ENCODE measurements around the gene ZNF853. TPM values are rescaled to one million over a fixed set of nuclear protein-coding genes. Genes with fewer than 3 reads are reported as not detected.
"Not testable (repeated sequence)": the region's sequence is repeated elsewhere in the genome, so short reads cannot be mapped to it uniquely, and the experiment has no call there.

ZNF853 gene
- total RNA-seq, 2 donors from 2014 or later: 16.5 to 17.2 TPM

DNA sequence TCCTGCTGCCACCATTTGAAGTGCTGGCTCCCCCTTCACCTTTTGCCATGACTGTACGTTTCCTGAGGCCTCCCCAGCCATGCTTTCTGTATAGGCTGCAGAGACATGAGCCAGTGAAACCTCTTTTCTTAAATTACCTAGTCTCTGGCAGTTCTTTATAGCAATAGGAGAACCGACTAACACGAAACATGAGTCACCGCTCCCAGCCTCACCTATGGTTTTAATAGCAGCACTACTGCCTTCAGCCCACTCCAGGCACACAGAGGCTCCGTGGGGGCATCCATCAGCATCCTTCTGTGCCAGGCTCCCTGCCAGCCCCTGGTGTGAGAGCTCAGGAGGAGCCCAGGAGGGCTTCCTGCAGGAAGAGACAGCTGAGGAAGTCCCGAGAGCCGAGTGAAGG is 16.2 kb downstream of the ZNF853 start:
- intact Hi-C loops (cut with DNase I): no loop called here
- no peaks in the 10 kb centered on the region for H3K4me1 ChIP-seq (replicated peaks)
- no peaks in the 10 kb centered on the region for H3K27me3 ChIP-seq (replicated peaks; ENCODE audit: insufficient read depth)
- no peaks in the 10 kb centered on the region for H3K36me3 ChIP-seq
- DNase-seq (ENCODE audit: low spot score): no peak
- WGBS: 67% methylated on average over 7 of the region's 7 CpGs
- H3K4me3 ChIP-seq: no peak overlapping the region
- TF ChIP-seq, protein P1, sequence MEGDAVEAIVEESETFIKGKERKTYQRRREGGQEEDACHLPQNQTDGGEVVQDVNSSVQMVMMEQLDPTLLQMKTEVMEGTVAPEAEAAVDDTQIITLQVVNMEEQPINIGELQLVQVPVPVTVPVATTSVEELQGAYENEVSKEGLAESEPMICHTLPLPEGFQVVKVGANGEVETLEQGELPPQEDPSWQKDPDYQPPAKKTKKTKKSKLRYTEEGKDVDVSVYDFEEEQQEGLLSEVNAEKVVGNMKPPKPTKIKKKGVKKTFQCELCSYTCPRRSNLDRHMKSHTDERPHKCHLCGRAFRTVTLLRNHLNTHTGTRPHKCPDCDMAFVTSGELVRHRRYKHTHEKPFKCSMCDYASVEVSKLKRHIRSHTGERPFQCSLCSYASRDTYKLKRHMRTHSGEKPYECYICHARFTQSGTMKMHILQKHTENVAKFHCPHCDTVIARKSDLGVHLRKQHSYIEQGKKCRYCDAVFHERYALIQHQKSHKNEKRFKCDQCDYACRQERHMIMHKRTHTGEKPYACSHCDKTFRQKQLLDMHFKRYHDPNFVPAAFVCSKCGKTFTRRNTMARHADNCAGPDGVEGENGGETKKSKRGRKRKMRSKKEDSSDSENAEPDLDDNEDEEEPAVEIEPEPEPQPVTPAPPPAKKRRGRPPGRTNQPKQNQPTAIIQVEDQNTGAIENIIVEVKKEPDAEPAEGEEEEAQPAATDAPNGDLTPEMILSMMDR (IDR thresholded peaks at IDR 0.05): no peak
- TF ChIP-seq POLR2AphosphoS5 (IDR thresholded peaks at IDR 0.05) (no peak), POLR2A (IDR thresholded peaks at IDR 0.05) (no peak)
- no peaks in the 10 kb centered on the region for H3K9me3 ChIP-seq
- H3K27ac ChIP-seq: no peak overlapping the region

DNA sequence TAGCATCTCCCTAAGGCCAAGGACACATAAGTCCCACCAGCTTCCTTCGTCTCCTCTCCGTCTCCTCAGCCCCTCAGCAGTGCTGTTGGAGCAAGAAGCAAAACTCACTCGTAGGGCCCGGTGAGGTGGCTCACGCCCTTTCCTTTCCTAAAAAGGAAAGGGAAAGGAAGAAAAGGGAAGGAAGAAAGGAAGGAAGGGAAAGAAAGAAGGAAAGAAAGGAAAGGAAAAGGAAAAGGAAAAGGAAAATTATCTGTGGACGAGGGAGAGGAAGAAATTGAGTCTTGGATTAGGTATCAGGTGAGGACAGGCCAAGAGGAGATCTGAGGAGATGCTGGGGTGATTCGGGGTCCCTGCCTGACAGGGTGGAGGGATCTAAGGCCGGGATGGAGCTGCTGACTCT is 18.6 kb downstream of the ZNF853 start:
- H3K9me3 ChIP-seq: no peaks in the 10 kb centered on the region
- 85% methylated on average over 8 of the region's 8 CpGs for WGBS
- intact Hi-C loops (cut with DNase I): no loop called here
- H3K27me3 ChIP-seq (replicated peaks; ENCODE audit: insufficient read depth): no peaks in the 10 kb centered on the region
- TF ChIP-seq POLR2A (IDR thresholded peaks at IDR 0.05) (no peak), POLR2AphosphoS5 (IDR thresholded peaks at IDR 0.05) (no peak)
- TF ChIP-seq, protein P1 (IDR thresholded peaks at IDR 0.05): no peak
- H3K36me3 ChIP-seq: no peaks in the 10 kb centered on the region
- H3K4me3 ChIP-seq: no peak overlapping the region
- no peak for DNase-seq (ENCODE audit: low spot score)
- H3K4me1 ChIP-seq (replicated peaks): peaks cover 6% of the 10 kb centered on the region
- H3K27ac ChIP-seq: no peak overlapping the region

DNA sequence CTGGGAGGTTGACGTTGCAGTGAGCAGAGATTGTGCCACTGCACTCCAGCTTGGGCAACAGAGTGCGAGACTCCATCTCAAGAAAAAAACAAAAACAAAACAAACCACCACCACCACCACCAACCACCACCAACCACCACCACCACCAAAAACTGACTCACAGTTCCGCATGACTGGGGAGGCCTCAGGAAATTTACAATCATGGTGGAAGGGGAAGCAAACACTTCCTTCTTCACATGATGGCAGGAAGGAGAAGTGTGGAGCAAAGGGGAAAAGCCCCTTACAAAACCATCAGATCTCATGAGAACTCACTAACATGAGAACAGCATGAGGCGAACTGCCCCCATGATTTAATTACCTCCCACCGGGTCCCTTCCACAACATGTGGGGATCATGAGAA is 19.6 kb downstream of the ZNF853 start:
- not testable (repeated sequence) for H3K27ac ChIP-seq; H3K4me3 ChIP-seq; H3K36me3 ChIP-seq; H3K27me3 ChIP-seq (replicated peaks; ENCODE audit: insufficient read depth); DNase-seq (ENCODE audit: low spot score); H3K4me1 ChIP-seq (replicated peaks); H3K9me3 ChIP-seq
- intact Hi-C loops (cut with DNase I): loop anchor here (5.0 kb wide), 1 partner anchor 72 kb away; the partner anchor contains the start of gene ZNF12
- 82% methylated on average over 5 of the region's 5 CpGs for WGBS

DNA sequence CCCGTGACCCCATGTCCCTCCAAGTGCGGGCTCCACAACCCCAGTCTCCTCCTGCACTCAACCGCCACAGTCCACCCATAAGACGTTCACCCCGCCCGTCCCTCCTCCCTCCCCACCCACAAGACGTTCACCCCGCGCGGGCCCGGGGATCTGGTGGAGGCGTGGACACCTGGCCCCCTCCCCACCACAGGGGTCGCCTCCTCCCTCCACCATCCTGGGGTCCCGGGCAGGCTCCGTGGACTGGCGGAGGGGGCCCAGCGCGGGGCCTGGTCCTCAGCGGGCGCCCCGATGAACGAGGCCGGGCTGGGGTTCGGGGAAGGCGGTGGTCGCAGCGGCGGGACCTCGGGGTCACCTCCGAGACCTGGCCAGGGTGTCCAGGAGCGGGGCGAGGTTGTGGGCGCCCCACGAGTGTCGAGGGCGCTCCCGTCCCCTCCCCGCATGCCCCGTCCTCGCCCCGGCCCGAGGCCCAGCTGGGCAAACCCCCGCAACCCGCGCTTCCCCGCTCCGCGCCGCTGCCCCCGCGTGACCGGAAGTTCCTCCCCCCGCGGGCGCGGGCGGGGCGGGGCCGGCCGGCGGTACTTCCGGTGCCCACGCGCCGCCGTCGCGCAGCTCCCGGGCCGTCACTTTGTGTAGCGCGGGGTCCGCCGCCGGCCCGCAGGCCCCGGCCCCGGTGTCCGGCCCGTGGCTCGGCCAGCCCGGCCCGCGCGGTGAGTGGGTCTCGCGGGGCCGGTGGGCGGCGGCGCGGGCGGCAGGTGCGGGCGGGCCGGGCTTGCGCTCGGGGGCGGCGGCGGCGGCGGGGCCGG is 21.5 kb downstream of the ZNF853 start, which contains the start of gene ZNF316:
Gene ZNF316, plus strand, starts transcription at position 578 of the 803 bp plus-strand sequence. CDS start 5,092 bp downstream, outside the sequence.
- Histone ChIP-seq H3K9me3 (no peaks in the 10 kb centered on the region), H3K4me1 (replicated peaks) (peaks cover 6% of the 10 kb centered on the region), H3K27me3 (replicated peaks; ENCODE audit: insufficient read depth) (no peaks in the 10 kb centered on the region), H3K36me3 (peaks cover 0 to 4% of the 10 kb centered on the region in 2 donors), H3K27ac (peak within 1 kb of the TSS; percentile 80 to 84), H3K4me3 (peak within 1 kb of the TSS; percentile 86 to 97)
- TF ChIP-seq POLR2A (IDR thresholded peaks at IDR 0.05) (peak; percentile 53), POLR2AphosphoS5 (IDR thresholded peaks at IDR 0.05) (no peak)
- TF ChIP-seq, protein P1 (IDR thresholded peaks at IDR 0.05): no peak
- WGBS: 3% methylated on average over 22 of the region's 104 CpGs
- intact Hi-C loops (cut with DNase I): loop anchor here (5.0 kb wide), 1 partner anchor 70 kb away; the partner anchor contains the start of gene ZNF12
- DNase-seq (ENCODE audit: low spot score): peak; percentile 29

DNA sequence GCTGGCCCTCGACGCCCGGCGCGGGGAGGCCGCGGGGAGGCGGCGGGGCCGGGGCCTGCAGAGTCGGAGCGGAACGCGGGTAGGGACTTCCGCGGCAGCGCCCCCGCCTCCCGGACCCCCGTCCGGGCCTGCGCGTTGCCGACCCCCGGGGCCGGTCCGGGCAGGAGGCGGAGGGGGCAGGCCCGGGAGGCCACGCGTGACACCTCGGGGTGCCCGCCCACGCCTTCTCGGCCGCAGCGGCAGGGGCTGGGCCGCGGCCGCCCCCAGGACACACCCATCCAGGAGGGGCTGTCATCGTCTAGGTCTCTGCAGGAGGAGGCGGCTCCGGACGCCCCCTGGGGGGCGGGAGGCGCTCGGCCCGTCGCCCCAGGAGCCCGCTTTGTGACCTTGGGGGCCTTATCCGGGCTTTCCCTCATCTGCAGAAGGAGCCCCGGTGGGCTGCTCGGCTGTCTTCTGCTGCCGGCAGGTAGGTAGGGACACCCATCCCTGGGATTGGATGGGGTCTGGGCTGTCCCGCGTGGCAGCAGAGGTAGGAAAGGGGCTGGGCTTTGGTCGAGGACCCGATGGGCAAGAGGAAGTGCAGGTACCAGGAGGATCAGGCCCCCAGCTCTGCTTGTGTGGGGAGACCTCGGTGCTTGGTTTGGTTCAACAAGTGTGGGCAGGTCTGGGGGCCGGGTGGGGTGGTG is 22.3 kb downstream of the ZNF853 start:
- Histone ChIP-seq H3K27me3 (replicated peaks; ENCODE audit: insufficient read depth) (no peaks in the 10 kb centered on the region), H3K36me3 (peaks cover 0 to 11% of the 10 kb centered on the region in 2 donors), H3K27ac (peak overlapping the region in 1 of 2 donors; percentile 39), H3K4me1 (replicated peaks) (peaks cover 6% of the 10 kb centered on the region), H3K4me3 (peak overlapping the region; percentile 86 to 97), H3K9me3 (no peaks in the 10 kb centered on the region)
- 2% methylated on average over 24 of the region's 60 CpGs for WGBS
- no peak for DNase-seq (ENCODE audit: low spot score)
- TF ChIP-seq POLR2AphosphoS5 (IDR thresholded peaks at IDR 0.05): no peak
- TF ChIP-seq, protein P1 (IDR thresholded peaks at IDR 0.05): peak in 1 of 4 experiments; percentile 45
- no peak for TF ChIP-seq POLR2A (IDR thresholded peaks at IDR 0.05)
- intact Hi-C loops (cut with DNase I): loop anchor here (5.0 kb wide), 1 partner anchor 70 kb away; the partner anchor contains the start of gene ZNF12

All from prostate gland (tissue), 2 donors.